ENCODE results near the gene PBX1. TPM values are rescaled to one million over a fixed set of nuclear protein-coding genes. Genes with fewer than 3 reads are reported as not detected.

PBX1 gene
- total and polyA plus RNA-seq, 2 donors (not counting 3 experiments of a cell fraction or from before 2014, with no cell fraction given) = 10.7 to 24.1 TPM

DNA sequence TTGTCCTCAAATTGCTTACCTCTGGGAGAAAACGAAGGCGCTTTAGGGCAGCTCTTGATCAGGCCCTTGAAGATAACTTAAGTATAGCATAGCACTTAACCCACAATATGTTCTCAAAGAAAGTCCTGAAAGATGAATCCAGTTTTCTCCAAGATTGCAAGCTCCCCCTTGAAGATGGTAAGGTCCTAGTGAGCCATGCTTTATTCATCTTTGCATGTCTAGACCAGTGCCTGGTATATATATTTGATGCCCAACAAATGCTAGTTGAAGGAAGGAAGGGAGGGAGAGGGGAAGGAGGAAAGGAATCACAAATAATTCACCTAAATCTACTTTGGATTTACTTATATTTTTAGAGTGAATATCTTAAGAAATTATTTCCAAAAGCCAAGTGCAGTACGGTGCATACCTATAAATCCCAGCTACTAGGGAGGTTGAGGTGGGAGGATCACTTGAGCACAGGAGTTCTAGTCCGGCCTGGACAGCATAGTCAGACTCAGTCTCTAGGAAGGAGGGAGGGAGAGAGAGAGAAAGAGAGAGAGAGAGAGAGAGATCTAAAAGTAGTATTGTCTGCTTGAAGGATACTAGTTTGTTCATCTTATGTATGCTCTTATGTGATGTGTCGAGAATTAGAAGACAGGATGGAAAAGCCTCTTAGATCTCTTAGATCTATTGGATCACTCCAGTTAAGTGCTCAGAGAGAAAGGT, 25.0 kb downstream of the PBX1 start:
- Histone ChIP-seq H3K4me2 (ENCODE audit: insufficient read depth, low read length) (no peak overlapping the region), H3K36me3 (ENCODE audit: control insufficient read depth in 2 of 2, extremely low read depth in 1 of 2, insufficient read depth in 2 of 2, low read length in 2 of 2) (no peaks in the 10 kb centered on the region), H3K9me3 (replicated peaks; ENCODE audit: control insufficient read depth, insufficient read depth, low read length) (no peaks in the 10 kb centered on the region), H3K4me1 (ENCODE audit: control insufficient read depth, extremely low read depth, insufficient read depth, low read length) (no peaks in the 10 kb centered on the region), H2AFZ (ENCODE audit: low read depth, low read length) (no peak overlapping the region), H3K27ac (ENCODE audit: insufficient read depth, low read depth, low read length) (no peak overlapping the region), H4K20me1 (replicated peaks; ENCODE audit: control insufficient read depth, extremely low read depth, insufficient read depth, low read length) (no peaks in the 10 kb centered on the region), H3K79me2 (ENCODE audit: control insufficient read depth, insufficient read depth, low read length) (no peaks in the 10 kb centered on the region), H3K9ac (replicated peaks; ENCODE audit: extremely low read depth, insufficient read depth, low read length) (no peak overlapping the region), H3K27me3 (ENCODE audit: control insufficient read depth in 2 of 2, insufficient read depth in 2 of 2, low read length in 2 of 2) (no peaks in the 10 kb centered on the region), H3K4me3 (replicated peaks in 1 of 3; ENCODE audit: insufficient read depth in 1 of 3, low read depth in 1 of 3, low read length in 3 of 3) (no peak overlapping the region), H3K9me1 (replicated peaks; ENCODE audit: control insufficient read depth, extremely low read depth, insufficient read depth, low read length) (no peaks in the 10 kb centered on the region)
- FAIRE-seq (no peak), DNase-seq (ENCODE audit: low read depth, low spot score) (no peak)
- dilution Hi-C loops (cut with MboI; ENCODE audit: extremely low pct_ligation_motif_present, low sequenced_read_pairs) (no loop called here), intact Hi-C loops (cut with micrococcal nuclease) (no loop called here)
- ChIA-PET CTCF (interaction anchor here (1.1 kb wide), 1 partner anchor 34 kb away, joined by 3 read pairs; no protein-coding TSS in a partner anchor), POLR2A (no interaction called here)
- TF ChIP-seq POLR2AphosphoS5 (IDR thresholded peaks at IDR 0.05; ENCODE audit: insufficient read depth, low read depth, low read length) (no peak), POLR2A (IDR thresholded peaks at IDR 0.05; ENCODE audit: low read depth, low read length) (no peak), JUN (IDR thresholded peaks at IDR 0.05; ENCODE audit: borderline replicate concordance, insufficient read depth, insufficient read length, low read depth) (no peak), EZH2 (IDR thresholded peaks at IDR 0.05; ENCODE audit: borderline replicate concordance, low read depth, low read length, severe bottlenecking) (no peak), MYC (IDR thresholded peaks at IDR 0.05; ENCODE audit: low read depth, low read length) (no peak), FOS (IDR thresholded peaks at IDR 0.05; ENCODE audit: borderline replicate concordance, insufficient read depth, low read length) (no peak), GATA2 (IDR thresholded peaks at IDR 0.05; ENCODE audit: insufficient read depth, insufficient read length, low read depth, low read length) (no peak)
- TF ChIP-seq, protein P1, sequence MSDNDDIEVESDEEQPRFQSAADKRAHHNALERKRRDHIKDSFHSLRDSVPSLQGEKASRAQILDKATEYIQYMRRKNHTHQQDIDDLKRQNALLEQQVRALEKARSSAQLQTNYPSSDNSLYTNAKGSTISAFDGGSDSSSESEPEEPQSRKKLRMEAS (IDR thresholded peaks at IDR 0.05; ENCODE audit: insufficient read depth, insufficient read length) = no peak
- TF ChIP-seq, protein P2, sequence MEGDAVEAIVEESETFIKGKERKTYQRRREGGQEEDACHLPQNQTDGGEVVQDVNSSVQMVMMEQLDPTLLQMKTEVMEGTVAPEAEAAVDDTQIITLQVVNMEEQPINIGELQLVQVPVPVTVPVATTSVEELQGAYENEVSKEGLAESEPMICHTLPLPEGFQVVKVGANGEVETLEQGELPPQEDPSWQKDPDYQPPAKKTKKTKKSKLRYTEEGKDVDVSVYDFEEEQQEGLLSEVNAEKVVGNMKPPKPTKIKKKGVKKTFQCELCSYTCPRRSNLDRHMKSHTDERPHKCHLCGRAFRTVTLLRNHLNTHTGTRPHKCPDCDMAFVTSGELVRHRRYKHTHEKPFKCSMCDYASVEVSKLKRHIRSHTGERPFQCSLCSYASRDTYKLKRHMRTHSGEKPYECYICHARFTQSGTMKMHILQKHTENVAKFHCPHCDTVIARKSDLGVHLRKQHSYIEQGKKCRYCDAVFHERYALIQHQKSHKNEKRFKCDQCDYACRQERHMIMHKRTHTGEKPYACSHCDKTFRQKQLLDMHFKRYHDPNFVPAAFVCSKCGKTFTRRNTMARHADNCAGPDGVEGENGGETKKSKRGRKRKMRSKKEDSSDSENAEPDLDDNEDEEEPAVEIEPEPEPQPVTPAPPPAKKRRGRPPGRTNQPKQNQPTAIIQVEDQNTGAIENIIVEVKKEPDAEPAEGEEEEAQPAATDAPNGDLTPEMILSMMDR (IDR thresholded peaks at IDR 0.05; ENCODE audit: extremely low read depth in 1 of 2, insufficient read depth in 1 of 2, low read depth in 1 of 2, low read length in 2 of 2) = no peak
- no TSS peak for BruUV-seq (replicated peaks)
